Keratinocyte (primary cell): Measurements from ENCODE around the gene NGFR. TPM values are rescaled to one million over a fixed set of nuclear protein-coding genes. Genes with fewer than 3 reads are reported as not detected.
A peak's percentile ranks its signal among the peaks of the same experiment; 100 is the strongest.

Experiments used
- DNase-seq: peaks from one replicate; pipeline ENCODE4 v3.0.0-alpha.2; 2011; ENCODE audit warnings: low read depth, missing footprints, low spot score
- FAIRE-seq: peaks from 2 replicates; lab custom pipeline; 2011; peaks lifted over from hg19 to GRCh38; lab: Jason Lieb, UNC
- H2AFZ ChIP-seq: 2 replicates; pipeline ENCODE4 v1.6.0; 2012; ENCODE audit warnings: low read length, control low read depth, inconsistent platforms; ENCODE audit not compliant: control insufficient read depth
- H3K27ac ChIP-seq: 2 replicates; pipeline ENCODE4 v1.5.1; 2011; ENCODE audit warnings: low read length; ENCODE audit not compliant: control insufficient read depth, insufficient read depth
- H3K27me3 ChIP-seq: 3 replicates; pipeline ENCODE4 v1.6.0; 2011; ENCODE audit warnings: low read length; ENCODE audit not compliant: control insufficient read depth, insufficient read depth; ENCODE audit errors: extremely low read depth
- H3K36me3 ChIP-seq, 2 experiments: 2 replicates in 1 of 2; 3 replicates in 1 of 2; pipeline ENCODE4 v1.5.1; 2011; ENCODE audit warnings: low read length in 2 of 2, mild to moderate bottlenecking in 1 of 2; ENCODE audit not compliant: control insufficient read depth in 2 of 2, insufficient read depth in 2 of 2; ENCODE audit errors: extremely low read depth in 1 of 2
- H3K4me1 ChIP-seq: 3 replicates; pipeline ENCODE4 v1.5.1; 2011; ENCODE audit warnings: low read length; ENCODE audit not compliant: control insufficient read depth, insufficient read depth; ENCODE audit errors: extremely low read depth
- H3K4me2 ChIP-seq: 3 replicates; pipeline ENCODE4 v1.6.0; 2011; ENCODE audit warnings: low read depth, low read length; ENCODE audit not compliant: control insufficient read depth, insufficient read depth; ENCODE audit errors: extremely low read depth
- H3K4me3 ChIP-seq, 3 experiments: fragments of 200-600 bp in 1 of 3; sonication (generic) in 1 of 3; 2 replicates in 2 of 3; 3 replicates in 1 of 3; pipeline ENCODE4 v1.5.1; 2011 to 2016; ENCODE audit warnings: low read length in 3 of 3, mild to moderate bottlenecking in 3 of 3, control low read depth in 2 of 3, inconsistent platforms in 1 of 3, low read depth in 1 of 3, mixed read lengths in 1 of 3, mixed run types in 1 of 3, moderate library complexity in 1 of 3; ENCODE audit not compliant: control insufficient read depth in 2 of 3, insufficient read depth in 2 of 3; ENCODE audit errors: extremely low read depth in 1 of 3
- H3K79me2 ChIP-seq: 2 replicates; pipeline ENCODE4 v1.6.0; 2012; ENCODE audit warnings: low read length; ENCODE audit not compliant: control insufficient read depth, insufficient read depth
- H3K9ac ChIP-seq: 3 replicates; pipeline ENCODE4 v1.6.0; 2011; ENCODE audit warnings: low read length; ENCODE audit not compliant: control insufficient read depth, insufficient read depth; ENCODE audit errors: extremely low read depth
- H3K9me1 ChIP-seq: 3 replicates; pipeline ENCODE4 v1.6.0; 2011; ENCODE audit warnings: low read length; ENCODE audit not compliant: control insufficient read depth, insufficient read depth; ENCODE audit errors: extremely low read depth
- H3K9me3 ChIP-seq: 2 replicates; pipeline ENCODE4 v1.5.1; 2012; ENCODE audit warnings: low read depth, low read length; ENCODE audit not compliant: control insufficient read depth
- H4K20me1 ChIP-seq: 3 replicates; pipeline ENCODE4 v1.6.0; 2011; ENCODE audit warnings: low read length; ENCODE audit not compliant: control insufficient read depth, insufficient read depth; ENCODE audit errors: extremely low read depth
- CTCF ChIP-seq, 3 experiments: IDR thresholded peaks in 1 of 3; conservative IDR thresholded peaks in 1 of 3; optimal IDR thresholded peaks in 1 of 3; 2 replicates in 2 of 3; 3 replicates in 1 of 3; pipeline versions ENCODE3 to v1.5.1; 2011; ENCODE audit warnings: low read length in 3 of 3, mild to moderate bottlenecking in 3 of 3, moderate library complexity in 2 of 3, control low read depth in 1 of 3, inconsistent platforms in 1 of 3; ENCODE audit not compliant: insufficient read depth in 2 of 3; ENCODE audit errors: extremely low read depth in 1 of 3
- EZH2 ChIP-seq: IDR thresholded peaks from one replicate; pipeline ENCODE4 v1.6.1; 2012; ENCODE audit warnings: inconsistent platforms, mild to moderate bottlenecking, low read length, moderate library complexity
- dilution Hi-C: fragments of 300-500 bp; cut with MboI; formaldehyde crosslinking; loops from one replicate; pipeline ENCODE4 v1.7.0; 2020; ENCODE audit warnings: low sequenced_read_pairs; ENCODE audit not compliant: extremely low pct_ligation_motif_present
- polyA minus RNA-seq, 3 experiments: library from RNA; depleted of rRNA, polyadenylated mRNA; stranded (reverse); fragments of >200 nt; gene quantifications; 1 replicate in 1 of 3; 2 replicates in 1 of 3; 3 replicates in 1 of 3; pipeline ENCODE4 v1.2.3, GENCODE V29; 2011
- polyA plus RNA-seq, 5 experiments: library from polyadenylated mRNA; depleted of rRNA in 3 of 5; stranded (reverse) in 3 of 5; stranded (forward) in 1 of 5; unstranded in 1 of 5; fragments of >200 nt; gene quantifications; 1 replicate in 1 of 5; 2 replicates in 3 of 5; 3 replicates in 1 of 5; pipeline versions ENCODE4 v1.2.1 to v1.2.3, GENCODE V29; 2011 to 2012; ENCODE audit warnings: missing spikeins in 2 of 5, low read depth in 1 of 5, low replicate concordance in 1 of 5

NGFR gene
- polyA plus RNA-seq (0.97 to 3.1 TPM (median 1.7 TPM) in 3 replicates), polyA minus RNA-seq (0.96 to 3.8 TPM (median 2.2 TPM) in 3 replicates)
- polyA plus RNA-seq (2011; ENCODE audit: low read depth), result 0.35 TPM
- 0.52 and 1.4 TPM in 2 replicates for polyA plus RNA-seq (2011; cell fraction: cytosol; rRNA removed)
- polyA plus RNA-seq (2011; cell fraction: nucleus; rRNA removed), result 1.4 and 2.8 TPM in 2 replicates
- polyA plus RNA-seq (2012; ENCODE audit: low replicate concordance), result 0.78 and 5.4 TPM in 2 replicates
- 1.9 TPM for polyA minus RNA-seq (2011; cell fraction: cytosol; rRNA and poly(A)+ RNA removed)
- polyA minus RNA-seq (2011; cell fraction: nucleus; rRNA and poly(A)+ RNA removed), result 1.4 and 2.5 TPM in 2 replicates

GRCh38 chr17:49494986-49495841 lies at the start of gene NGFR:
TSS of gene NGFR (plus strand) at chr17:49495293. CDS start at chr17:49495418, 125 bp downstream.
- no peaks in the 10 kb centered on the region for H3K9me1 ChIP-seq
- TF ChIP-seq CTCF (optimal IDR thresholded peaks at IDR 0.05 in 1 of 3, IDR thresholded peaks at IDR 0.05 in 1 of 3, conservative IDR thresholded peaks at IDR 0.05 in 1 of 3; ENCODE audit: extremely low read depth in 1 of 3, insufficient read depth in 2 of 3, low read length in 3 of 3), result peak in 1 of 3 experiments; percentile 57
- peak; percentile 12 for TF ChIP-seq EZH2
- H3K4me1 ChIP-seq, result peaks cover 14% of the 10 kb centered on the region
- H3K4me2 ChIP-seq, result peak within 1 kb of the TSS; percentile 91
- H2AFZ ChIP-seq, result peak within 1 kb of the TSS; percentile 82
- H3K4me3 ChIP-seq, result peak within 1 kb of the TSS; percentile 39 to 75 (median 74)
- H3K9me3 ChIP-seq, result no peaks in the 10 kb centered on the region
- H3K9ac ChIP-seq, result peak within 1 kb of the TSS; percentile 20
- dilution Hi-C loops, result no loop called here
- FAIRE-seq (no peak), DNase-seq (no peak)
- H3K27me3 ChIP-seq, result peaks cover 27% of the 10 kb centered on the region
- no peaks in the 10 kb centered on the region for H4K20me1 ChIP-seq
- H3K27ac ChIP-seq, result no peak within 1 kb of the TSS
- no peaks in the 10 kb centered on the region for H3K36me3 ChIP-seq
- H3K79me2 ChIP-seq, result no peaks in the 10 kb centered on the region

GRCh38 chr17:49445591-49445990 lies 49.5 kb upstream of the NGFR start:
- DNase-seq, result no peak
- H2AFZ ChIP-seq, result no peak overlapping the region
- peaks cover 32% of the 10 kb centered on the region for H3K27me3 ChIP-seq
- FAIRE-seq, result no peak
- H3K36me3 ChIP-seq, result no peaks in the 10 kb centered on the region
- TF ChIP-seq EZH2 (no peak), CTCF (optimal IDR thresholded peaks at IDR 0.05 in 1 of 3, IDR thresholded peaks at IDR 0.05 in 1 of 3, conservative IDR thresholded peaks at IDR 0.05 in 1 of 3; ENCODE audit: extremely low read depth in 1 of 3, insufficient read depth in 2 of 3, low read length in 3 of 3) (no peak)
- H4K20me1 ChIP-seq, result no peaks in the 10 kb centered on the region
- H3K4me1 ChIP-seq, result peaks cover 17% of the 10 kb centered on the region
- no peaks in the 10 kb centered on the region for H3K9me1 ChIP-seq
- dilution Hi-C loops, result no loop called here
- H3K27ac ChIP-seq, result no peak overlapping the region
- H3K4me2 ChIP-seq, result no peak overlapping the region
- H3K9ac ChIP-seq, result no peak overlapping the region
- H3K9me3 ChIP-seq, result no peaks in the 10 kb centered on the region
- H3K79me2 ChIP-seq, result no peaks in the 10 kb centered on the region
- H3K4me3 ChIP-seq, result no peak overlapping the region
